ENCODE data around the gene MYOM1. TPM values are rescaled to one million over a fixed set of nuclear protein-coding genes. Genes with fewer than 3 reads are reported as not detected.

The MYOM1 gene
- total RNA-seq, 1 donor from 2014 or later, result 4.9 TPM

- peaks cover 2% of the 10 kb centered on the region for H3K27me3 Mint-ChIP-seq
Observed at GRCh38 chr18:3121259-3121658, 98.5 kb downstream of the MYOM1 start.

GRCh38 chr18:3120356-3120755 is 99.4 kb downstream of the MYOM1 start:
- Mint-ChIP-seq H3K27me3 (peaks cover 2% of the 10 kb centered on the region), H3K36me3 (ENCODE audit: low read depth) (peaks cover 7% of the 10 kb centered on the region), H3K9me3 (peaks cover 6% of the 10 kb centered on the region), H3K4me1 (no peaks in the 10 kb centered on the region), H3K27ac (no peak overlapping the region), H3K4me3 (no peak overlapping the region)
- intact Hi-C loops (cut with micrococcal nuclease), result no loop called here
- DNase-seq, result no peak
- ChIA-PET POLR2A (interaction anchor here (0.9 kb wide), 1 partner anchor 127 kb away, joined by 5 read pairs; the partner anchor contains the start of gene MYL12A), CTCF (interaction anchor here (1.0 kb wide), 1 partner anchor 8 kb away, joined by 5 read pairs; no protein-coding TSS in a partner anchor)
- TF ChIP-seq CTCF (IDR thresholded peaks at IDR 0.05), result no peak
- ATAC-seq (ENCODE audit: low read depth), result no peak

More at GRCh38 chr18:3121259-3121658, 98.5 kb downstream of the MYOM1 start:
- DNase-seq, result no peak
- ATAC-seq (ENCODE audit: low read depth), result no peak
- ChIA-PET POLR2A (no interaction called here), CTCF (no interaction called here)
- Mint-ChIP-seq H3K36me3 (ENCODE audit: low read depth) (peaks cover 9% of the 10 kb centered on the region), H3K4me1 (no peaks in the 10 kb centered on the region), H3K27ac (no peak overlapping the region), H3K4me3 (no peak overlapping the region), H3K9me3 (peaks cover 6% of the 10 kb centered on the region)
- TF ChIP-seq CTCF (IDR thresholded peaks at IDR 0.05), result no peak
- intact Hi-C loops (cut with micrococcal nuclease), result loop anchor here (1.0 kb wide), 1 partner anchor 125 kb away; no protein-coding TSS in a partner anchor

GRCh38 chr18:3119401-3120341 is 100.1 kb downstream of the MYOM1 start:
- H3K36me3 Mint-ChIP-seq (ENCODE audit: low read depth), result peaks cover 2% of the 10 kb centered on the region
- CTCF ChIA-PET, result interaction anchor here (1.0 kb wide), 1 partner anchor 9 kb away, joined by 5 read pairs; no protein-coding TSS in a partner anchor
- peaks cover 2% of the 10 kb centered on the region for H3K27me3 Mint-ChIP-seq
- no peak overlapping the region for H3K4me3 Mint-ChIP-seq
- H3K27ac Mint-ChIP-seq, result no peak overlapping the region
- TF ChIP-seq CTCF (IDR thresholded peaks at IDR 0.05), result no peak
- no peaks in the 10 kb centered on the region for H3K4me1 Mint-ChIP-seq
- peaks cover 1% of the 10 kb centered on the region for H3K9me3 Mint-ChIP-seq
- POLR2A ChIA-PET, result interaction anchor here (0.7 kb wide), 1 partner anchor 122 kb away, joined by 3 read pairs; no protein-coding TSS in a partner anchor
- DNase-seq (no peak), ATAC-seq (ENCODE audit: low read depth) (no peak)
- intact Hi-C loops (cut with micrococcal nuclease), result no loop called here

- H3K4me1 Mint-ChIP-seq, result no peaks in the 10 kb centered on the region
- ATAC-seq (ENCODE audit: low read depth), result no peak
- no peak for TF ChIP-seq CTCF (IDR thresholded peaks at IDR 0.05)
- intact Hi-C loops (cut with micrococcal nuclease), result no loop called here
- no peak overlapping the region for H3K4me3 Mint-ChIP-seq
- CTCF ChIA-PET, result interaction anchor here (1.4 to 3.2 kb wide), 2 partner anchors 10 to 128 kb away, joined by 5 to 12 read pairs; no protein-coding TSS in a partner anchor
- peaks cover 2% of the 10 kb centered on the region for H3K27me3 Mint-ChIP-seq
- no peaks in the 10 kb centered on the region for H3K36me3 Mint-ChIP-seq (ENCODE audit: low read depth)
- POLR2A ChIA-PET, result no interaction called here
- DNase-seq, result no peak
- H3K9me3 Mint-ChIP-seq, result no peaks in the 10 kb centered on the region
- no peak overlapping the region for H3K27ac Mint-ChIP-seq
Observed at GRCh38 chr18:3118195-3119010, 101.4 kb downstream of the MYOM1 start.
